GM10266 (cell line): Measurements from ENCODE around the gene GPR39.

Experiments
- DNase-seq: peaks from one replicate; pipeline ENCODE4 v3.0.0; 2012; ENCODE audit errors: extremely low spot score
- CTCF ChIP-seq: IDR thresholded peaks from 2 replicates; pipeline ENCODE4 v1.5.1; 2012; ENCODE audit warnings: mild to moderate bottlenecking, low read depth; ENCODE audit not compliant: control insufficient read depth, insufficient read depth; ENCODE audit errors: missing control alignments

The GPR39 gene

GRCh38 chr2:132477962-132478361 lies 61.4 kb downstream of the GPR39 start:
- no peak for DNase-seq
- TF ChIP-seq CTCF = no peak

- TF ChIP-seq CTCF = no peak
- no peak for DNase-seq
These were observed 62.0 kb downstream of the GPR39 start for GRCh38 chr2:132478461-132479105.

- no peak for TF ChIP-seq CTCF
- DNase-seq = no peak
These were observed 62.5 kb downstream of the GPR39 start for GRCh38 chr2:132479155-132479554.

- no peak for TF ChIP-seq CTCF
- DNase-seq = no peak
These were observed 66.2 kb downstream of the GPR39 start for GRCh38 chr2:132482821-132483220.

GRCh38 chr2:132484144-132484543 lies 67.5 kb downstream of the GPR39 start:
- no peak for TF ChIP-seq CTCF
- DNase-seq = no peak

- no peak for TF ChIP-seq CTCF
- no peak for DNase-seq
These were observed 71.9 kb downstream of the GPR39 start for GRCh38 chr2:132488491-132488890.

GRCh38 chr2:132489150-132489549 lies 72.5 kb downstream of the GPR39 start:
- no peak for DNase-seq
- no peak for TF ChIP-seq CTCF
